ENCODE results near the gene ADGRD1.
"Not testable (repeated sequence)": the region's sequence is repeated elsewhere in the genome, so short reads cannot be mapped to it uniquely, and the experiment has no call there.

Gene ADGRD1

DNA sequence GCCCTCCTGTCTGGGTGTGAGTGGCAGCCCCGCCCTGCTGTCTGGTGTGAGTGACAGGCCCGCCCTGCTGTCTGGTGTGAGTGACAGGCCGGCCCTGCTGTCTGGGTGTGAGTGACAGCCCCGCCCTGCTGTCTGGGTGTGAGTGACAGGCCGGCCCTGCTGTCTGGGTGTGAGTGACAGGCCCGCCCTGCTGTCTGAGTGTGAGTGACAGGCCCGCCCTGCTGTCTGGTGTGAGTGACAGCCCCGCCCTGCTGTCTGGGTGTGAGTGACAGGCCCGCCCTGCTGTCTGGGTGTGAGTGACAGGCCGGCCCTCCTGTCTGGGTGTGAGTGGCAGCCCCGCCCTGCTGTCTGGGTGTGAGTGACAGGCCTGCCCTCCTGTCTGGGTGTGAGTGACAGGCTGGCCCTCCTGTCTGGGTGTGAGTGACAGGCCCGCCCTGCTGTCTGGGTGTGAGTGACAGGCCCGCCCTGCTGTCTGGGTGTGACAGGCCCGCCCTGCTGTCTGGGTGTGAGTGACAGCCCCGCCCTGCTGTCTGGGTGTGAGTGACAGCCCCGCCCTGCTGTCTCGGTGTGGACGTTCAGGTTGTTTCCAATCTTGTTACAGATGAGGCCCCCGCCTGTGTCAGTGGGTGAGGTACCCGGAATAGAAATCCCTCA, 175.4 kb downstream of the ADGRD1 start:
- DNase-seq, result not testable (repeated sequence)

DNA sequence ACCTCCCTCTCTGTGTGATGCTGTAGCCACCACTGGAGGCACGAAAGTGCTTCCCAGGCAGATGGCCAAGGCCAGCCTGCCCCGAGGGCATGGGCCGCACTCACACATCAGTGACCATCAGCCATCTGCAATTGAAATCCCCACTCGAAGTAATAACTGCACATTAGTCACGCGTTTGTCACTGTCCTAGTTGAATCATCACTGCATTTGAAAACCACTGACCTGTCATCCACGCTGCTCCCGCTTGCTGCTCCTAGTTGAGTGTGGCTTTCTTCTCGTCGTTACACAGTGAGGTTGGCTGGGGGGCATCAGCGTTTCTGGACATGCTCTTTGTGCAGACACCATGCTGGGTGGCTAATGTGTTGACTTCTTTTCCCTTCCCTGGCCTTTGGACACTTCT, 176.1 kb downstream of the ADGRD1 start:
- no peak for DNase-seq

DNA sequence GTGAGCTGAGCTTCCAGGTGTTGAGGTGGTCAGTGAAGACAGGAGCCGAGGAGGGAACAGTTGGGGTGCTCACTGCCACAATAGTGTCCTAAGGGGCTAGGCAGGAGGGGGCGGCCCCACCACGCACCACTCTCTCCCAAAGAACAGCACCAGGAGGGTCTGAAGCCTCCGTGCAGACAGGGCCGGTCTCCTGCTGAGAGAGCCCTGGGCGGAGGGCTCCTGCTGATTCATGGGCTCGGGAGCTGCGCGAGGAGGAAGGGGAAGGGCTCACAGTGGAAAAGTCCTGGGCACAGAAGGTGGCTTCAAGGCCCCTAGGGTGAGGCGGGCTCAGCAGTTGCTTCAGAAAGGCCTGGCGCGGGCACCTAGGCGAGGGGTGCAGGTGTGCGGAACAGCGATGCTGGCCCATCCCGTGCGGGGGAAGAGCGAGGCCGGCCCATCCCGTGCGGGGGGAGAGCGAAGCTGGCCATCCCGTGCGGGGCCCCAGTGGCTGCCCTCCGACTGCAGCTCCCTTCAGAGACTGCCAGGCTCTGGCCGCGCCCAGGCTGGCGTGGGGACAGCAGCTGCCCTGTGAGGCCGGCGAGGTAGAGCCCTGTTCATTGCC, 176.7 kb downstream of the ADGRD1 start:
- DNase-seq, result no peak

DNA sequence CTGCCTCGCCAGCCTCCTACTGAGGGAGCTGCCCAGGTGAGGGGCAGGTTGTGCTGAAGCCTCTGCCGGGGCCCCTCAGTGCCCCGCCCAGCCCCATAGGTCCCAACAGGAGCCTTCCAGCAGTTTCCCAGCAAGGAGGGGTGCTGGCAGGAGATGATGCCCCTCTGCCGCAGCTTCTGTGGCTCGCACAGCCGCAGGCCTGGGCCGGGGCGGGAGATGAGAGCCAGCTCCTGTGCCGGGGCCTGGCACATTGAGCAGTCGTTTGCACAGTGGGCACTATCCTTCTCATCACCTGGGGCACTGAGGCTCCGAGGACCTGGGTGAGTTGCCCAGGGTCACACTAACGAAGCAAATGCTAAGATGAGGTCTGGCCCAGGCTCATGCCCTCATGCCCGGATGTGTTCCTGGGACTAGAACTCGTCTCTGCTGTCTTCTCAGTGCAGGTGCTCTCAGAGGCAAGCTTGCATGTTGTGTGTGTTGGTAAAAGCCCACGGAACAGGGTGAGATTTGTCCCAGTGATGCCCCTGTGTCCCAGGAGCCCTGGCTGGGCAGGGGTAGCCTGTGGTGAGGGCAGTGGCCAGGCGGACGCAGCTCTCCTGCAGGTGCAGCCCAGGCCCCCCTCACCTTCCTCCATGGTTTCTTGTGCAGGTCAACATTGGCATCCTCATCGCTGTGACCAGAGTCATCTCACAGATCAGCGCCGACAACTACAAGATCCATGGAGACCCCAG, 177.5 kb downstream of the ADGRD1 start:
- DNase-seq, result no peak

DNA sequence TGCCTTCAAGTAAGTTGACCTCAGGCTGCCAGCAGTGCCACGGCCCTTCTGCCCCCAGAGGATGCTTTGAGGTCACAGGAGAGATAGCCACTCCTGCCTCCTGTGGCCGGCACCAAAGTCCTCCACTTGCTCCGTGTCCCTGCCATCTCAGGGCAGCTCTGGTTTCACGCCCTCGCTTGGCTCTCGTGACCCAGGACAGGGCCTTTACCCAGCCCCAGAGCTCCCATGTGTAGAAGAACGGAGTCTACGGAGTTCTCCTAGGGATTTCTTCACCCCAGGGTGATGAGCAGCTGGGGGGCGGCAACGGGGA, 178.1 kb downstream of the ADGRD1 start:
- no peak for DNase-seq

DNA sequence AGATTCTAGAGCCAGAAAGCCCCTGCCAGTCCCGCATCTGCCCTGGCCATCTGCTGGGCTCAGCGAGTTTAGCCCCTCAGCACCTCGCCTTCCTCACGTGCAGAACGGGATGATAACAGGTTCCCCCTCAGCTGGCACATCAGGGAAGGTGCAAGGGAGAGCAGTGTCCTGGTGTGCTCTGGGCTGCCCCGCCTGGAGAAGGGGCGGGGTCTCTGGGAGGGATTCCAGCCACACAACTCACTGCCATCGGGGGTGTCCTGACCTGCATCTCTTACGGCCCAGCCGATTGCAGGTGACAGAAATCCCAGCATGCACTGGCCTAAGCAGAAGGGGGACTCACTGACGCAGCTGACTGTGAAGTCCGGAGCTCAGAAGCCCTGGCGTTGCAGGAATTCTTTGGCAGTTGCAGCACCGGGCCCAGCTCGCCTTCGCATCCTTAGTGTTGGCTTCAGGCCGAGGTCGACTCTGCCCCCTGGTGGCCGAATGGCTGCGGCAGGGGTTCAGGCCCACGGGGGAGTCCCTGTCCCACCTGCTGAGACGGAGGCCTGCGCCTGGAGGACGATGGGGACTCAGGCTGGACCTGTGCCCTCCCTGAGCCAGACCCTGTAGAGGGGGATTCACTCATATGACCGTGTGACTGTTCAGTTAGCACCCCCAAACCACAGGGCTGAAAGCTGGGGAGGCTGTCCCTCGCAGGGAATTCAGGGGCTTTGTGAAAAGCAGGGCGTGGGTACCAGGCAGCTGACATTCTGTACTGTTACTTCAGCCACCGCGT, 178.6 kb downstream of the ADGRD1 start:
- peak; percentile 22 to 34 for DNase-seq

DNA sequence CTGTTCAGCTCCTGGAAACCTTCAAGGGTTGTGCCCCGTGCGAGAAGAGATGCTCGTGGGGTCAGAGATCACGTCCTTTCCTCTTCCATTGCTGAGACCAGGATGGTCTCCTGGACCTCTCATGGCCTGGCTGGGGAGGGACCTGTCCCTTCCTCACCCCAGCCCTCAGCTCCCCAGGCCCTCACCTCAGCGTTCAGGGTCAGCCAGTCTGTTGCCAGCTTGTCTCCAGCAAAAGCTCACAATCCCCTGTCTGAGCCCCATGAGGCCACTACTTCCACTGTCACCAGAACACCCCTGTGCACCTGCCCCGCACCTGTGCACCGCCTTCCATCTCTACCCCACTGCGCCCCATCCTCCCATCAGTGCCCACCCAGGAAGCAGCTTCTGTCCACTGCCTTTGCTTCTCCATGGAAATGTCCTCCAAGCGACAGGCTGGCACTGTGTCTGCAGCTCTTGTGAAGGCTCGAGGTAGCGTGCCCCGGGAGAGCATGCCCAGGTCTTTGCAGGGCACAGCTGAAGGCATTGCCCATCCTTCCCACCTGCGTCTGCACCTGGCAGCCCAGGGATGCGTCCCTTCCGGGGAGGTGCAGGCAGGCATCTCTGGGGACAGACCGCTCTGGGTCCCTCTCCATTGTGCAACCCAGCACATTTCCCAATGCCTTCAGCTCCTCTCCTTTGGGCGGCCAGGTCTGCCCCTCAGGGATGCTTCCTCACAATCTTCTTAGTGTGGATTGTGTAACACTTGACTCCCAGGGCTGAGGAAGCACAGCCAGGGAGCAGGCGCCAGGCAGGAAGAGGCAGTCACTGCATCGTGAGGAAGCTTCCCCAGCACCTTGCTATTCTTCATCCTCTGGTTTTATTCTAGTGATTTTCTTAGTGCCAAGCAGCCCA, 179.6 kb downstream of the ADGRD1 start:
- DNase-seq, result peak; percentile 22 to 34

DNA sequence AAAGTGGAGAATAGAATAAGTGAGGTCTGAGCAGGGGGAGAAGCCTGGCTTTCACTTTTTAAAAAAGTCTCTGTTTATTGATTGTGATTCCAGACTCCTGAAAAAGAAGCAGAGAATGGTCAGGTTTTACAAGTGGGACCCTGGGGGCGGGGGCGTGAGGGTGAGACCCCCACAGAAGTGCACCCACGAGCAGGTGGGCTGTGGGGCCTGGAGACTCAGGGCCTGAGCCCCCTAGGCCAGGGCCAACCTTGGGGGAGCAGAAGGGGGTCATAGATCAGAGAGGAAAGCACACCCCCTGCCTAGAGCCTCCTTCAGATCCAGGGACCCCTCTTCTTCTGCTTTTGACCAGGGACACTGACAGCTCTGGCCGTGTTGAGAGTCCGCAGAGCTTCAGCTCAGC, 180.3 kb downstream of the ADGRD1 start:
- DNase-seq, result no peak

DNA sequence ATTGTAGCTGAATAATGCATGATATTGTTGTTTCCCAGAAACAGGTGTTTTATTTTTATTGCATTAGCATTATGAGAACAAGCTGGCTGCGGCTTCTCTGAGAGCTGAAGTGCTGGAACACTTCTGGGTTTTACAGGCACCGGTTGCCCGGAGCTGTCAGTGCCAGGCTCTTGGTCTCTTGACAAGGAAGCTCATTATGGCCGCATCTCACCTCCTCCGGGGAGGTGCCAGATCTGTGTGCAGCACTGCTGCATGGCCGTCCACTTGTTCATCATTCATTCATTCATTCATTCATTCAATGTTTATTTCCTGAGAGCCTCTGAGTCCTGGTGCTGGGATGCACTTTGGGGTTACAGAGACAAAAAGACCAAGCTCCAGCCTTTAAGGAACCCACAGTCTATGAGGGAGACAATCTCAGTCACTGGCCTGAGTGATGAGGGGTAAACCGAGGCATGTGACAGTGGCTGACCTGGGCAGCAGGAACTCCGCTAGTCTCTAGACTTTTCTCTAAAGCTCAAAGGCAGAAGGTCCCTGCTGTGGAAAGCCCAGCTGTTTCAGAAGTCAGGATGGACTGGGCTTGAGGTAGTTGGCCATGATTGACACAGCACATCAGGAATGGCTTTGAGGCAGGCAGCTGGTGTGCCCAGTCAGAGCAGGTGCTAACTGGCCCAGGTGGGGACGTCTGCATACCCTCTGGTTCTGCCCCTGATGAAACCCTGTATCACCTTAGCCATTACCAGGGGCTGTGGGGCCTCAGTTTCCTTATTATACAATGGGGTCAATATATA, 181.0 kb downstream of the ADGRD1 start:
- no peak for DNase-seq

DNA sequence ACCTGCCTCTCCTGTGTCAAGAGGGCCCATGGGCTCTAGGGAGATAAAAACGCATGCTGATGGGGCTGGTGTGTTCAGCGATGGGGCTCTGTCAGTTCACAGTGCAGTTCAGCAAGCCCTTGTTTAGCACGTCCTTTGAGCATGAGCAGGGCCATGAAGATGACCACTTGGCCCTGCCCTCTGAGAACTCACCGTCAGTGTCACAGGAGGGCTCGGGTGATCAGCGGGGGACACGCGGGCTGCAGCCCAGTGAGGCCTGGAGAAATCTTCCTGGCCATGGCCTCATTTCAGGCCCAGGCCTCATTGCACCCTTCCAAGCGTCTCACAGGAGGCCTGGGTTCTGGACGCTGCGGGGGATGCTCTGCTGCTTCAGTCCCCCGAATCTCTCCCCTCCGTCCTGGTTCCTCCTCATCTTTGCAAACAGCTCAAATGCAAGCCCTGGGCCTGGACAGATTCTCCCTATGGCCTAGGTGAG, 181.6 kb downstream of the ADGRD1 start:
- DNase-seq, result no peak

DNA sequence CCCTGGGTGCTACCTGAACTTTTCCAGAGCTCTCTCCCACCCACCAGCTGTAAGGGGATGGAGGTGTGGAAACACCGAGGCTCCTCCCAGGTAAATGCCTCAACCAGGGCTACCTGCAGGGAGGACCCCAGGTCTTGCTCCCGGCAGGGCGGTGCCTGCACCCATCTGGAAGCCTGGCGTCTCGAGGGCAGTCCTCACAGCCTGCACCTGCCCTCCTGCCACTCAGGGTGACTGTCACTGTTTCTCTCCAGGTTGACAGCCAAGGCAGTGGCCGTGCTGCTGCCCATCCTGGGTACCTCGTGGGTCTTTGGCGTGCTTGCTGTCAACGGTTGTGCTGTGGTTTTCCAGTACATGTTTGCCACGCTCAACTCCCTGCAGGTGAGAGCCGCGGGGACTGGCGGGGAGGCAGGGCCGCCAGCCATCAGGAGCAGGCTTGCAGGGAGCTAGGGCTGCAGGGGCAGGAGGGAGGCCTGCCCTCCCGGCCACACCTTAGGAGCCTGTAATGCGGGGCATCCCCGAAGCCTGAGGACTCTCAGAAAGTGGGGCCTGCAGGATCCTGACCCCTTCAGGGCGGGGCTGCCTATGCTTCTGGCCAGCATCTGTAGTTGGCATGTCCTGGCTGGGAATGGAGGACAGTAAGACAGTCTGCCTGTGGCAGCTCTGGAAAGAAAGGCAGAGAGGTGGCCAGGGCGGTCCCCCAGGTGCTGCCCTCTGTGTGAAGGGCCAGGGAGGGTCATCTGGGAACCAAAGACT, 182.3 kb downstream of the ADGRD1 start:
- no peak for DNase-seq

DNA sequence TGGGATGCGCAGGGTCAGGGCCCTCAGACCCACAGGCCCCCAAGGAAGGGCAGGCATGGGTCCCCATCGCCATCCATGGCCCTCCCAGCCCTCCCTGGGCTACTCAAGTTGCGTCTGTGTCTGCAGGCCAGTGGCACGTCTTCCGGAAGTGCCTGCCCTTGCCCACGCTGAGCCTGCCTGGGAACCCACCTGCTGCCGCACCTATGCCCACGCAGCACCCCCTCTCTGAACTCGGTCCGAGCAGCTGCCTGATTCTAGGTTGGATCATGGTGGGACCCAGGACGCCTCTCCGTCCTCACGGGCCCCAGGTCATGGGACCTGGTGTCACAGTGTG, 182.8 kb downstream of the ADGRD1 start:
- no peak for DNase-seq

DNA sequence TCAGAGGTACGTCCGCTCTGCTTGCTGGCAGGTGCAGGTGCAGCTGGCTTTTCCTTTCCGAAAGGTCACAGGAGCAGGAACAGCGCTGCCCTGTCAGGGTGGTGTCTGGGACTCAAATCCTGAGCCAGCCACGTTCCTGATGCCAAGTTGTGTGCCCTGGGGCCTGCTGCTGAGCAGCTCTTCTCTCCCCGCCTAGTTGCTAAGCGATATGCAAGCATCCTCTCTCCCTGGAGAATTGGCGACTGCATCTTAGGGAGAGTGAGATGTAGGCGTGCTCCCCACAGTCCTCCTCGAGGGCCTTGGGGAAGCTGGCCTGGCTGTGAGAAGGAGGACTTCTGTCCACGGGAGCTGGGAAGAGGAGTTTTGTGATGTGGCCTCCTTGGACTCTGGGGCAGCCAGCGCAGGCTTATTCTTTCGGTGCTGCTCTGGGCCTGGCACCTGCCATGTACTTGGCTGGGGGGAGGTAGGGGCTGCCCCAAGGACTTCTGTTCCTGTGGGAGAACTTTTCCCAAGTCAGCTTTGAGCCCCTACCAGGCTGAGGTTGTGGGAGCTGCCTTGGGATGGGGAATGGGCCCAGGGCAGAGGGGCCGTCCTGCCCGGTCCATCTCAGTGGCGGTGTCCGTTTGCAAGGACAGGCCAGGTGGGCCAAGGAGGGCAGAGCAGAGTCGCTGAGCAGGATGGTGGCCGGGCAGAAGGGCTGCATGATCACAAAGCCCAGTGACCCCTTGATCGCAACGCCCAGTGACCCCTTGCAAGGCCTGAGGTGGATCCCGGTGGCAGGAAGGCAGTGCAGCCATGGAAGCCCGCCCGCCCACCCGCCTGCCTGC, 183.5 kb downstream of the ADGRD1 start:
- no peak for DNase-seq

DNA sequence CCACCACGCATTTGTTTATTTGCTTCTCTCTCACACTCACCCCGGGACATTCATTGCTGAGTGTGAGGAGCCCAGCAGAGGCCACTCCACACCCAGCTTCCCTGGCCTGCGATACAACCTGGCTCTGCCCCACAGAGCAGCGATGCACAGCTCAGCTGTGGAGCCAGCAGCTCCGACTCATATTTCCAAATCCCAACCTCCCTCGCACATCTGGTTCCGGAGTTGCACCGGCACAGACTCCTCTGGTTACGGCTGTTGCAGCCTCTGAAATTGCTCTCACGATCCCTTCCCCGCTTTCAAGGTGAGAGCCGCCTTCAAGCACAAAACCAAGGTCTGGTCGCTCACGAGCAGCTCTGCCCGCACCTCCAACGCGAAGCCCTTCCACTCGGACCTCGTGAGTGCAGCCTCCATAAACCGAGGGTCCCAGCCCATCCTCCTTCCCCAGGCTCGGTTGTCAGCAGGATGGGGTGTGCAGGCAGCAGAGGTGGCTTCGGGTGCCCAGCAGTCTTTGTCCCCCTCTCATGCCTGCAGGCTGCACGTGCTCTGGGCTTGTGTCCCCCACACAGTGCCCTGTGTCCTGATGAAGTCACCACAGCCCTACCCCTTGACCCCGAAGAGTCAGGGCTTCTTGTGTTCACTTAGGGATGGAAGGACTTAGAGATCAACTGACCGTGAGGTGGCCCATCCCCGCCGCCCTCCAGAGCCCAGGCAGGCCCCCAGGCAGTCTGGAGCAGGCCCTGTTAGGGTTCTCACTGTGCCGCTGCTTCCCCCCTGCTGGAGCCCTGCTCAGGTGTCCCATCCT, 184.3 kb downstream of the ADGRD1 start:
- DNase-seq, result peak; percentile 93 to 95

DNA sequence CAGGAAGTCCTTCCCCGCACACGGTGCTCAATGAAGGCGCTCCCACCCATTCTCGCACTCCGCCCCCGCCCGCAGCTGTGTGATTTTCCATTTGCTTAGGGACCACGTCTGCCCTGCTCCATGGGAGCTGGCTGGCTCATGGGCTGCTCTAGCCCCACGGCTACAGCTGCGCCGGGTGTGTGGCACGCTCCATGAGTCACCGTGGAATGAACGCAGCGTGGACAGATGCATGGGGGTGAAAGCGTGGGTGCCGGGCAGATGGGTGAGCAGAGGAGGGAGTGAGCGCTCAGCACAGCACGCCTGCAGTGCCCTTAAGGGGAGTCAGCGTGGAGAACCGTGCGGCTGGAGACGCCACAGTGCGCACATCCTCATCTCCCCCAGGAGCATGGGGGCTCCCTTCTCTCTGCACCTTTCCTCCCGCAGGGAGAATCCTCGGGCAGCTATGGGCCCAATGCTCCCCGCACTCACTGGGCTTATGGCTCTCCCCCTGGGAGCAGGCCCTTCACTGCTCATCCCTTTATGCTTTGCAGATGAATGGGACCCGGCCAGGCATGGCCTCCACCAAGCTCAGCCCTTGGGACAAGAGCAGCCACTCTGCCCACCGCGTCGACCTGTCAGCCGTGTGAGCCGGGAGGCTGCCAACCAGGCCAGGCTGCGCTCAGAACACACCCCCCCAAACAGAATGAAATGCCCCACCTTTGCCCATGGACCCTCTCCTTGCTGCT, 185.1 kb downstream of the ADGRD1 start:
- no peak for DNase-seq

DNA sequence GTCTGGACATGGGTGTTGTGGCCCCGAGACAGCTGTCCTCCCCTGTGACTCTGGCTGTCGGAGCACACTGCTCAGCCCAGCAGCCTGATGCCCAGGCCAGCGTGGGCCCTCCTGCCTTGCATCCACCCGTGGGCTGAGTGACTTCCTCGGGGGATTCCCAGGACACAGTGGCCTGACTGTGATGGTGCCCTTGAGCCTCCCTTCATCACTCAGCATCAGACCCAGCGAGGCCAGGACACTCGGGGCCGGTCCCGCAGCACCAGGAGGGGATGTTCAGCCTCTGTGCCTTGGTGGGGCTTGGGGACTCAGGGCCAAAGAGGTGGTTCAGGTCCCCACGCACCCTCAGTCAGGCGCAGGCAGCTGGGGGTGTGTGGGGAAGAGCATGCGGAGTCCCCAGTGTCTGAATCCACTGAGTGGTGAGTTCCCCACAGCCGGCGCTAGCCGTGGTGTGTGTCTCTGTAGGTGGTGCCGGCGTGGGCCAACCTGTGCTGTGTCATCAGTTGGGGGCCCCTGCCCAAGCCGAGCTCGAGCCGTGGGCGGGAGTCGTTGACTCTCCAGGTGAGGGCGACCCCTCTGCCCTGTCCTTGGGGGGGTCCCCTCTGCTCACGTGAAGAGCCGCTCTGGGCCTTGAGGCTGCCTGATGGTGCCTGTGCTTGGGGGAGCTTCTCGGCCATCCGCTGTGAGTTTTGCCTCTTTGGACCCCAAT, 185.8 kb downstream of the ADGRD1 start:
- no peak for DNase-seq

DNA sequence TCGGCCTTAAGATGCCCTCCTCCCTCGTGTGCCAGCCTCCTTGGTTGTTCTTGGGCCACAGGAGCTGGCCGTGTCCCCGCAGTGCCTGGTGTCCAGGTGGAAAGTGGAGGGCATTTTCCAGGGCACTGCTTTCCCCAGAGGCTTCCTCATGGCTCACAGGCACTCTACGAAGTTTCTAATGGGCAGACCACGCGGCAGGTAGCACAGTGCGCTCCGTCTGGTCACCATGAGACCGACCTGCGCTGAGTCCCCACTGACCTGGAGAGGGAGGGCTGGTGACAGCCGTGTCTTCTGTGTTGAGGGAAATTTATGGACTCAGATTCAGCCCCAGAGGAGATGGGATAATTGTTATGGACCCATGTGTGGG, 186.3 kb downstream of the ADGRD1 start:
- DNase-seq, result no peak

DNA sequence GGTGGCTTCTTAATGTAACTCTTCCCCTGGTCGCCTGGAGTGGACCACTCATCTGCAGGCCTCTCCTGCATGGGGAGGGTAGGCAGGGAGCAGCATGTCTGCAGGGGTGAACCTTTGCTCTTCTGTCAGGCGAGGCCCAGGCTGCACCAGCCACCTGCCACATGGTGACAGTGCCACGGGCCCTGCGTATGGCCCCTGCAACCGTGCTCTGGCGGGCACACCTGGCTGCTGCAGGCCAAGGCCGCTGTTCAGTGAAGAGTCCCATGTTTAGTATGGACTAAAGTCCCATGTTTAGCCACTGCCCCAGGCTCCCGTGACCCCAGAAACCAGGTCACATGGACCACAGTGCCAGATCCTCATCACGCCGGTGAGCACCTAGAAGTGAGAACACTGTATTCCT, 187.0 kb downstream of the ADGRD1 start:
- DNase-seq, result no peak

Data from Kasumi-1 (cell line).